GM19328 (cell line): Measurements from ENCODE around the gene MAFF.
"Not testable (repeated sequence)": the region's sequence is repeated elsewhere in the genome, so short reads cannot be mapped to it uniquely, and the experiment has no call there.

Source experiments
- ATAC-seq: cut with Tn5 transposase; IDR thresholded peaks from one replicate; pipeline ENCODE4 v1.9.1; 2021; ENCODE audit warnings: mild to moderate bottlenecking, moderate library complexity; ENCODE audit not compliant: unreplicated experiment

MAFF gene

GRCh38 chr22:38221908-38222796 is 20.4 kb downstream of the MAFF start:
- ATAC-seq = no peak

GRCh38 chr22:38222797-38223119 is 21.0 kb downstream of the MAFF start:
- no peak for ATAC-seq

GRCh38 chr22:38223289-38223960 is 21.6 kb downstream of the MAFF start:
- ATAC-seq = no peak

GRCh38 chr22:38226853-38227649 is 25.3 kb downstream of the MAFF start:
- no peak for ATAC-seq

GRCh38 chr22:38228326-38228872 is 26.6 kb downstream of the MAFF start:
- ATAC-seq = no peak

- ATAC-seq = no peak
These were observed 27.3 kb downstream of the MAFF start for GRCh38 chr22:38228873-38229740.

GRCh38 chr22:38230108-38230825 is 28.5 kb downstream of the MAFF start:
- ATAC-seq = no peak

- ATAC-seq = no peak
These were observed 29.1 kb downstream of the MAFF start for GRCh38 chr22:38230916-38231315.

- ATAC-seq = no peak
These were observed 30.4 kb downstream of the MAFF start for GRCh38 chr22:38232196-38232595.

- ATAC-seq = no peak
These were observed 31.6 kb downstream of the MAFF start for GRCh38 chr22:38233427-38233826.

GRCh38 chr22:38233856-38234255 is 32.1 kb downstream of the MAFF start:
- ATAC-seq = not testable (repeated sequence)

- no peak for ATAC-seq
These were observed 33.6 kb downstream of the MAFF start for GRCh38 chr22:38235240-38235850.

GRCh38 chr22:38236786-38237185 is 35.0 kb downstream of the MAFF start:
- no peak for ATAC-seq

GRCh38 chr22:38238519-38239071 is 36.8 kb downstream of the MAFF start:
- no peak for ATAC-seq

- no peak for ATAC-seq
These were observed 37.4 kb downstream of the MAFF start for GRCh38 chr22:38239101-38239761.

GRCh38 chr22:38240734-38241252 is 39.0 kb downstream of the MAFF start:
- ATAC-seq = no peak

GRCh38 chr22:38243007-38243765 is 41.4 kb downstream of the MAFF start:
- ATAC-seq = no peak
